ENCODE results near the gene MARCHF2. TPM values are rescaled to one million over a fixed set of nuclear protein-coding genes. Genes with fewer than 3 reads are reported as not detected.

Gene MARCHF2
- total and polyA plus RNA-seq, 7 donors, result 25.8 to 383 (median 283) TPM

- DNase-seq, result peak; percentile 100
- H3K9me3 ChIP-seq, result no peaks in the 10 kb centered on the region
- TF ChIP-seq POLR2AphosphoS5 (IDR thresholded peaks at IDR 0.05) (peak; percentile 97 to 99 (median 98)), EP300 (IDR thresholded peaks at IDR 0.05) (no peak), POLR2A (IDR thresholded peaks at IDR 0.05) (peak; percentile 85 to 91), CTCF (IDR thresholded peaks at IDR 0.05) (no peak)
- intact Hi-C loops (cut with DNase I), result loop anchor here (2.0 kb wide), 2 partner anchors 32 to 70 kb away; partner anchors contain the start of genes MARCHF2 and ZNF414
- no peaks in the 10 kb centered on the region for H3K27me3 ChIP-seq
- H3K36me3 ChIP-seq, result peaks cover 0 to 12% (median 3%) of the 10 kb centered on the region in 4 donors
- peak within 1 kb of the TSS; percentile 86 to 99 (median 91) for H3K4me3 ChIP-seq
- H3K4me1 ChIP-seq, result peaks cover 0 to 46% (median 41%) of the 10 kb centered on the region in 4 donors
- 0% methylated on average over 93 of the region's 93 CpGs for WGBS, 2 donors
- H3K27ac ChIP-seq, result peak within 1 kb of the TSS; percentile 96 to 98 (median 98)
Measured at GRCh38 chr19:8444677-8445487, 31.8 kb downstream of the MARCHF2 start, which contains the start of gene HNRNPM. HNRNPM (plus strand) TSS chr19:8444975; CDS start chr19:8444999, 24 bp downstream.

DNA sequence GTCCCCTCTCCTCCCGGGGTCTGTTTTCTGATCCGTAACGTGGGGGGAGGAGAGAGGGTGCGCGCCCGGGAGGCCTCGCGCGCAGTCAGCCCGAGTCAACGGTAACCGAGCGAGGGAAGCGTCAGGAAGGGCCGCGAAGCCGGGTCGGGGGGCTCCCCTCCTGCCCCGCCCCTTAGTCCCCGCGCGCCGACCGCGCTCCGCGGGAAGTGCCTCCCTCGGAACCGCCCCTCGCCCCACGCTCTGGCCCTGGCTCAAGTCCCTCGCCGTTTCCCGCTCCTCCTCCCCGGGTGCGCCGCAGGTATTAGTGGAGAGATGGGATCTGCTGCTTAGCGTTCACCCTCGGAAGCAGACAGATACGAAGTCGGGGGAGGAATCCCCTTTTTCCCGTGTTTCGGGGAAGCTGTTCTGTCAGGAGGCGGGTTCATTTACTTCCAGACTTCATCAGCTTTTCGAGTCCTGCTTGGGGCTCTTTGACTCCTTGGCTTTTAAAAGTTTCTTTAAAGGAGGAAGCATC is 32.4 kb downstream of the MARCHF2 start:
- intact Hi-C loops (cut with DNase I), result loop anchor here (2.0 kb wide), 2 partner anchors 33 to 69 kb away; partner anchors contain the start of genes MARCHF2 and ZNF414
- WGBS, 2 donors, result 0 to 1% methylated on average over 45 of the region's 45 CpGs
- H3K9me3 ChIP-seq, result no peaks in the 10 kb centered on the region
- DNase-seq, result peak; percentile 76
- peaks cover 0 to 52% (median 47%) of the 10 kb centered on the region in 4 donors for H3K4me1 ChIP-seq
- TF ChIP-seq EP300 (IDR thresholded peaks at IDR 0.05), result no peak
- no peak for TF ChIP-seq POLR2AphosphoS5 (IDR thresholded peaks at IDR 0.05)
- TF ChIP-seq POLR2A (IDR thresholded peaks at IDR 0.05), result no peak
- no peak for TF ChIP-seq CTCF (IDR thresholded peaks at IDR 0.05)
- no peaks in the 10 kb centered on the region for H3K27me3 ChIP-seq
- peaks cover 0 to 7% (median 3%) of the 10 kb centered on the region in 4 donors for H3K36me3 ChIP-seq
- H3K27ac ChIP-seq, result peak overlapping the region; percentile 96 to 98 (median 98)
- peak overlapping the region; percentile 86 to 99 (median 91) for H3K4me3 ChIP-seq

GRCh38 chr19:8446061-8446709 is 33.1 kb downstream of the MARCHF2 start:
- Histone ChIP-seq H3K4me3 (peak overlapping the region; percentile 86 to 99 (median 91)), H3K27ac (peak overlapping the region; percentile 96 to 98 (median 98)), H3K9me3 (no peaks in the 10 kb centered on the region), H3K4me1 (peaks cover 0 to 56% (median 53%) of the 10 kb centered on the region in 4 donors), H3K27me3 (no peaks in the 10 kb centered on the region), H3K36me3 (peaks cover 0 to 7% (median 3%) of the 10 kb centered on the region in 4 donors)
- intact Hi-C loops (cut with DNase I), result no loop called here
- whole genome bisulfite sequencing, 2 donors, result 19 to 34% methylated on average over 16 of the region's 16 CpGs
- TF ChIP-seq POLR2A (IDR thresholded peaks at IDR 0.05) (no peak), EP300 (IDR thresholded peaks at IDR 0.05) (no peak), CTCF (IDR thresholded peaks at IDR 0.05) (no peak), POLR2AphosphoS5 (IDR thresholded peaks at IDR 0.05) (no peak)
- DNase-seq, result peak; percentile 35

- intact Hi-C loops (cut with DNase I), result no loop called here
- TF ChIP-seq POLR2AphosphoS5 (IDR thresholded peaks at IDR 0.05) (no peak), CTCF (IDR thresholded peaks at IDR 0.05) (no peak), EP300 (IDR thresholded peaks at IDR 0.05) (no peak), POLR2A (IDR thresholded peaks at IDR 0.05) (no peak)
- no peaks in the 10 kb centered on the region for H3K9me3 ChIP-seq
- no peaks in the 10 kb centered on the region for H3K27me3 ChIP-seq
- DNase-seq, result peak; percentile 37
- H3K36me3 ChIP-seq, result peaks cover 0 to 14% (median 3%) of the 10 kb centered on the region in 4 donors
- peak overlapping the region in 1 of 4 donors; percentile 29 for H3K27ac ChIP-seq
- WGBS, 2 donors, result 77 to 78% methylated on average over 7 to 8 of the region's 8 CpGs
- no peak overlapping the region for H3K4me3 ChIP-seq
- peaks cover 0 to 86% (median 84%) of the 10 kb centered on the region in 4 donors for H3K4me1 ChIP-seq
Measured at GRCh38 chr19:8449830-8450229, 36.7 kb downstream of the MARCHF2 start.
